Muscle of leg (tissue), 11 donors: ENCODE data around the gene TBC1D2B. TPM values are rescaled to one million over a fixed set of nuclear protein-coding genes. Genes with fewer than 3 reads are reported as not detected.

Experiments
- DNase-seq: peaks from one replicate; pipeline ENCODE4 v3.0.0; 2013
- H3K27ac ChIP-seq: one replicate; pipeline ENCODE4 v1.5.1; 2013; ENCODE audit warnings: mild to moderate bottlenecking, low read length, control low read depth
- H3K27me3 ChIP-seq: one replicate; pipeline ENCODE4 v1.6.1; 2013; ENCODE audit warnings: low read length; ENCODE audit not compliant: control insufficient read depth, insufficient read depth
- H3K36me3 ChIP-seq: one replicate; pipeline ENCODE4 v1.6.1; 2013; ENCODE audit warnings: low read length; ENCODE audit not compliant: control insufficient read depth, insufficient read depth
- H3K4me1 ChIP-seq: one replicate; pipeline ENCODE4 v1.6.1; 2013; ENCODE audit warnings: low read length; ENCODE audit not compliant: control insufficient read depth, insufficient read depth
- H3K4me3 ChIP-seq: one replicate; pipeline ENCODE4 v1.5.1; 2013; ENCODE audit warnings: low read length, control low read depth
- H3K9me3 ChIP-seq: replicated peaks from 2 replicates; pipeline ENCODE4 v1.6.1; 2013; ENCODE audit warnings: low read depth, low read length; ENCODE audit not compliant: control insufficient read depth
- WGBS: methylation state at CpG from one replicate; pipeline ENCODE4 v1.1.5; 2013; ENCODE audit warnings: missing lambda C conversion rate; ENCODE audit not compliant: insufficient coverage; 5-methylcytosine and 5-hydroxymethylcytosine counted together
- polyA plus RNA-seq, 8 donors: library from polyadenylated mRNA; unstranded; fragments of 120-200 nt; gene quantifications; one replicate each; pipeline versions ENCODE4 v1.2.1 to v1.2.3, GENCODE V29; 2013; ENCODE audit warnings: inconsistent platforms in 1 of 8, low replicate concordance in 1 of 8; ENCODE audit not compliant: insufficient read length in 8 of 8, insufficient read depth in 1 of 8
- total RNA-seq: library from RNA; stranded (reverse); fragments of 120-200 nt; gene quantifications from one replicate; pipeline ENCODE4 v1.2.4, GENCODE V29; 2013

TBC1D2B gene
- total and polyA plus RNA-seq, 9 donors, result 21.5 to 38.4 (median 29.8) TPM

GRCh38 chr15:78006567-78007205, 70.8 kb downstream of the TBC1D2B start:
- Histone ChIP-seq H3K9me3 (no peaks in the 10 kb centered on the region), H3K4me3 (no peak overlapping the region), H3K27ac (peak overlapping the region; percentile 52), H3K27me3 (no peaks in the 10 kb centered on the region), H3K36me3 (peaks cover 48% of the 10 kb centered on the region), H3K4me1 (peaks cover 50% of the 10 kb centered on the region)
- 85% methylated on average over 12 of the region's 13 CpGs for WGBS
- DNase-seq, result peak; percentile 59

GRCh38 chr15:78004919-78005634, 72.4 kb downstream of the TBC1D2B start:
- no peaks in the 10 kb centered on the region for H3K27me3 ChIP-seq
- no peak overlapping the region for H3K4me3 ChIP-seq
- H3K27ac ChIP-seq, result peak overlapping the region; percentile 75
- 31% methylated on average over 3 of the region's 10 CpGs for WGBS
- peak; percentile 95 for DNase-seq
- no peaks in the 10 kb centered on the region for H3K9me3 ChIP-seq
- H3K36me3 ChIP-seq, result peaks cover 56% of the 10 kb centered on the region
- peaks cover 54% of the 10 kb centered on the region for H3K4me1 ChIP-seq

GRCh38 chr15:78004222-78004727, 73.2 kb downstream of the TBC1D2B start:
- Histone ChIP-seq H3K27me3 (no peaks in the 10 kb centered on the region), H3K4me1 (peaks cover 58% of the 10 kb centered on the region), H3K36me3 (peaks cover 62% of the 10 kb centered on the region), H3K9me3 (no peaks in the 10 kb centered on the region), H3K4me3 (no peak overlapping the region), H3K27ac (peak overlapping the region; percentile 75)
- DNase-seq, result peak; percentile 43
- 43% methylated on average over 6 of the region's 9 CpGs for WGBS

GRCh38 chr15:78003539-78004008, 73.9 kb downstream of the TBC1D2B start:
- no peak overlapping the region for H3K27ac ChIP-seq
- 29% methylated on average over 4 of the region's 13 CpGs for WGBS
- H3K9me3 ChIP-seq, result no peaks in the 10 kb centered on the region
- H3K4me3 ChIP-seq, result no peak overlapping the region
- peaks cover 57% of the 10 kb centered on the region for H3K4me1 ChIP-seq
- H3K36me3 ChIP-seq, result peaks cover 62% of the 10 kb centered on the region
- H3K27me3 ChIP-seq, result no peaks in the 10 kb centered on the region
- DNase-seq, result peak; percentile 28

GRCh38 chr15:78002996-78003395, 74.5 kb downstream of the TBC1D2B start:
- H3K4me1 ChIP-seq, result peaks cover 51% of the 10 kb centered on the region
- no peaks in the 10 kb centered on the region for H3K9me3 ChIP-seq
- WGBS, result 71% methylated on average over 1 of the region's 7 CpGs
- no peak overlapping the region for H3K27ac ChIP-seq
- DNase-seq, result no peak
- H3K4me3 ChIP-seq, result no peak overlapping the region
- H3K27me3 ChIP-seq, result no peaks in the 10 kb centered on the region
- H3K36me3 ChIP-seq, result peaks cover 62% of the 10 kb centered on the region

- H3K4me1 ChIP-seq, result peaks cover 47% of the 10 kb centered on the region
- H3K4me3 ChIP-seq, result no peak overlapping the region
- H3K36me3 ChIP-seq, result peaks cover 61% of the 10 kb centered on the region
- H3K9me3 ChIP-seq, result no peaks in the 10 kb centered on the region
- H3K27me3 ChIP-seq, result no peaks in the 10 kb centered on the region
- whole genome bisulfite sequencing, result 86% methylated on average over 1 of the region's 4 CpGs
- no peak for DNase-seq
- no peak overlapping the region for H3K27ac ChIP-seq
Measured at GRCh38 chr15:78001656-78002055, 75.9 kb downstream of the TBC1D2B start.

- DNase-seq, result no peak
- 89% methylated on average over 6 of the region's 6 CpGs for WGBS
- peaks cover 59% of the 10 kb centered on the region for H3K36me3 ChIP-seq
- no peak overlapping the region for H3K4me3 ChIP-seq
- no peaks in the 10 kb centered on the region for H3K9me3 ChIP-seq
- H3K27me3 ChIP-seq, result no peaks in the 10 kb centered on the region
- H3K27ac ChIP-seq, result no peak overlapping the region
- peaks cover 48% of the 10 kb centered on the region for H3K4me1 ChIP-seq
Measured at GRCh38 chr15:78000927-78001249, 76.6 kb downstream of the TBC1D2B start.

GRCh38 chr15:78000091-78000926, 77.2 kb downstream of the TBC1D2B start:
- no peak overlapping the region for H3K27ac ChIP-seq
- peak; percentile 66 for DNase-seq
- H3K4me1 ChIP-seq, result peaks cover 47% of the 10 kb centered on the region
- H3K27me3 ChIP-seq, result no peaks in the 10 kb centered on the region
- no peak overlapping the region for H3K4me3 ChIP-seq
- H3K9me3 ChIP-seq, result no peaks in the 10 kb centered on the region
- 49% methylated on average over 21 of the region's 24 CpGs for WGBS
- peaks cover 59% of the 10 kb centered on the region for H3K36me3 ChIP-seq

GRCh38 chr15:77999486-77999885, 78.0 kb downstream of the TBC1D2B start:
- H3K36me3 ChIP-seq, result peaks cover 59% of the 10 kb centered on the region
- no peak for DNase-seq
- 87% methylated on average over 14 of the region's 15 CpGs for WGBS

GRCh38 chr15:77998592-77998991, 78.9 kb downstream of the TBC1D2B start:
- peaks cover 56% of the 10 kb centered on the region for H3K36me3 ChIP-seq
- 94% methylated on average over 7 of the region's 8 CpGs for WGBS
- H3K27ac ChIP-seq, result no peak overlapping the region
- no peaks in the 10 kb centered on the region for H3K27me3 ChIP-seq
- no peak for DNase-seq
- no peaks in the 10 kb centered on the region for H3K9me3 ChIP-seq
- peaks cover 48% of the 10 kb centered on the region for H3K4me1 ChIP-seq
- H3K4me3 ChIP-seq, result no peak overlapping the region

More at GRCh38 chr15:77999486-77999885, 78.0 kb downstream of the TBC1D2B start:
- peaks cover 47% of the 10 kb centered on the region for H3K4me1 ChIP-seq
- H3K27me3 ChIP-seq, result no peaks in the 10 kb centered on the region
- no peak overlapping the region for H3K27ac ChIP-seq
- no peaks in the 10 kb centered on the region for H3K9me3 ChIP-seq
- no peak overlapping the region for H3K4me3 ChIP-seq
